NCI-H510A (cell line): ENCODE data around the gene KDM3A.

Source experiments
- DNase-seq: peaks from one replicate; lab custom pipeline; 2025; lab: John Stamatoyannopoulos, UW

Gene KDM3A

DNA sequence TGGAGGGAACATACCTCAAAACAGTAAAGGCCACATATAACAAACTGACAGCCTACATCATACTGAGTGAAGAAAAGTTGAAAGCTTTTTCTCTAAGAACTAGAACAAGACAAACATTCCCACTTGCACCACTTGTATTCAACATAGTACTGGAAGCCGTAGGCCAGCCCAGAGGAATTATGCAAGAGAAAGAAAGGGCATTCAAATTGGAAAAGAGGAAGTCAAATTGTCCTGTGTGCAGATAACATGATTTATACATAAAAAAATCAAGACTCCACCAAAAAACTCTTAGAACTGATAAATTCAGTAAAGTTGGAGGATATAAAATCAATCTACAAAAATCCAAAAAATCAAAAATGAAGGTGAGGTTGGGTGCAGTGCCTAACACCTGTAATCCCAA, 8.0 kb upstream of the KDM3A start:
- no peak for DNase-seq

DNA sequence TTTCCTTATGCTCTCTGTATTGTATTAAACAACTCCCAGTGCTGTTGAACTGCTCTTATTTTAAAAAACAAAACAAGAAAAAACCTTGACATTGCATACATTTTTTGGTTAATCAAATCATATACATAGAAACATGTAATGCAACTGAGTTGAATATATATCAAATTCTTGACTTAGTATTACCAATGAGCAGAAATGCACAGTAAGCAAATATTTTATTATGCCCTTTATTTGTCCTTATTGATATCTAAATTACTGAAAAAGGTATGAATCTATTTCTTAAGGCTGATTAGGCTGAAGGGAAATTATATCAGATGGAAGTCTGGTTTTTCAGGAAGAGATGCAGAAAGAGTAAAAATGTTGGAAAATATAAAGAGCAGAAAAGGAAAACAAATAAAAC, 6.9 kb upstream of the KDM3A start:
- no peak for DNase-seq

- DNase-seq, result no peak
Observed at GRCh38 chr2:86435531-86435930, 5.6 kb upstream of the KDM3A start.

GRCh38 chr2:86436328-86436727, 4.8 kb upstream of the KDM3A start:
- no peak for DNase-seq

- no peak for DNase-seq
Observed at GRCh38 chr2:86439879-86440630, 1.1 kb upstream of the KDM3A start.

- DNase-seq, result no peak
Observed at GRCh38 chr2:86441392-86441881, 266 bp downstream of the KDM3A start.

- DNase-seq, result peak; percentile 35
Observed at GRCh38 chr2:86441882-86442641, 891 bp downstream of the KDM3A start.

DNA sequence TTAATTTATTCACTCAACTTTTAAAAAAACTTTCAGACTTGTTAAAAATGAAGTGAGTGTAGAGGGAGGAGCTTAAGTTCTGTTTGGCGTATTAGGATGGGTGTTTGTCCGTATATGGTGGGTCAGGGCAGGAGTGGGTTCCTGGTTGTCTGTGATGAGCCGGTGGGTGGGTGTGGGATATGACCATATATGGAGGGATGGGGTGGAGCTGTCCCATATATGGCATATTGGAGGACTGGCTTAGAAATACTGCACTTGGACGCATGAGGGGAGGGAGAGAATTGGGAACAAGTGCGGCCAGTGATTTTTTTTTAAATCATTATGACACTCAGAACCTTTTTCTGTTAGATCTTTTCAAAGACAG, 1.5 kb downstream of the KDM3A start:
- peak; percentile 71 for DNase-seq

DNA sequence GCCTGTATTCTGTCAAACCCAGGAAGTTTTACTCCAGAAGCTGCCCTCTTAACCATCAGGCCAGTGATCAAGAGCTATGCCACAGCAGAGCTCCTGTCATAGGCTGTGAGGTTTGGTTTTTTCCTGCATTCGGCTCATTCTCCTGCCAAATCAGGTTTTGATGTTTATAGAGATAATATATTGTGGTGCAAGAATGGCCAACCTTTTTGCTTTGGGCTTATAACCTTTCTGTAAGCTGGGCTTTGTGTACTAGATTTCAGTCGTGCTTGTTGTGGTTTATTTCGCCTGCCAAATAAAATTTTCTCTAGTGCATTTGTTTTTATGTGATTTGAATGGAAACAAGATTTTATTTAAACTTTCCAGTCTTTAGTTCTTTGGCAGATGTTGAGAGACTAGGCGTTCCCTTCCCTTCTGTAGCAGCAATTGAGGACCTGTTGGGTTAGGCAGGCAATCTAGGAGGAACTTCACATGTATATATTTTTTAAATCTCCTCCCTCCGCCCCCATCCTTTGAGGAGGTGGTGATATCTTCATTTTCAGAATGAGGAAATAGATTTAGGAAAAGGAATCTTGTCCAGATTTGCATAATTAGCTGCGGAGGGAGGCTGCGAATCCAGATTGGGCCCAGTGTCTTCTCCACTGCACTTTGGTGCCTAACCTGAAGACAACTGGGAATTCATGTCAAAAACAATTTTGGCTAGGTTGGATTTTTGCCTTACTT, 2.6 kb downstream of the KDM3A start:
- DNase-seq, result no peak

DNA sequence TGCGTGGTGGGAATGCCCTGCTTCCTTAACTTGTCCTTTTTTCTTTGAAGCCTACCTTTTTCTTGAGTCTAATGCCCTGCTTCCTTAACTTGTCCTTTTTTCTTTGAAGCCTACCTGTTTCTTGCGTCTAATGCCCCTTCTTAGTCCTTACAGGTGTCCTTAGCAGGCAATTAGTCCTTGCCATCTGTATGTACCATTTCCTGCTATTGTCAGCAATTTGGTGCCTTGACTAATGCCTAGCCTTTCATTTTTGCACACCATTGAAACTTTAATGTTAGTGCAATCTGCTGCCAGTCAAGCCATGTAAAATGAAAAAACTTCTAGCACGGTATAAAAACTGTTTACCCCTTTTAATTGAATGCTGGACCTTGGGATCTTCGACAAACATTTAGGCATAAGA, 4.3 kb downstream of the KDM3A start:
- DNase-seq, result no peak

DNA sequence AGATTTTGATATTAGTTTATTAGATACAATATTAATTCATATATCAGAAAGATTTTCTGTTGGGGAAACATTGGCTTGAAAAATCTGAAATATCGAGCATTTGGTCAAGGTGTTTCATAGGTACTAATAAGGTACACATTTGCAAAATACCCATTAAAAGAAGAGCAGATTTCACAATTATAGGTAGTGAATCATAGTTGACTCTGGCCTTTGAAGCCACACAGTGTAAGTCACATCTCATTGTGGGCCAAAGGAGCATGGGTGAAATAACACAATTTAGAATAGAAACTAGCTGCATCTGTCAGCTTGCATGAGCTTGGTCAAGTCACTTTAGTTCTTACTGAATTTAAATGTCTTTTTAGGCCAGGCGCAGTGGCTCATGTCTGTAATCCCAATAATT, 4.9 kb downstream of the KDM3A start:
- DNase-seq, result no peak

DNA sequence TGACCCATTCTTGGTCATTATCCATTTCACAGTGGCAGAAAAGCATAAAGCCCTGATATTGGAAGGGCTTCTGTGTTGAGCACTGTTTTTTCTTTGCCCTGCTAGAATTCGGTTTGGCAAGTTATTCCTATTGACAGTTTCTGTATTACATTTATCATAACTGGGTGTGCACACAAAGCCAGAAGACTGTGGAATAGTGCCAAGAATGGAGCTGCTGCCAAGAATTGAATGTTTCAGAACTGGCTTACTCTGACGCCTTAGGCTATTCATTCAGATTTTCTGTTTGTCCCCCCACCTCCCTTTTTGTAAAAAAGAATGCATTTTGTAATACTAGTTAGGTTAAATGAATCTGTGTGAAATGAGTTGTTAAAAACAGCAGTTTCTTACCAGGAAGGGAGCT, 12.7 kb downstream of the KDM3A start:
- DNase-seq, result no peak

- DNase-seq, result no peak
Observed at GRCh38 chr2:86454238-86454637, 13.1 kb downstream of the KDM3A start.

DNA sequence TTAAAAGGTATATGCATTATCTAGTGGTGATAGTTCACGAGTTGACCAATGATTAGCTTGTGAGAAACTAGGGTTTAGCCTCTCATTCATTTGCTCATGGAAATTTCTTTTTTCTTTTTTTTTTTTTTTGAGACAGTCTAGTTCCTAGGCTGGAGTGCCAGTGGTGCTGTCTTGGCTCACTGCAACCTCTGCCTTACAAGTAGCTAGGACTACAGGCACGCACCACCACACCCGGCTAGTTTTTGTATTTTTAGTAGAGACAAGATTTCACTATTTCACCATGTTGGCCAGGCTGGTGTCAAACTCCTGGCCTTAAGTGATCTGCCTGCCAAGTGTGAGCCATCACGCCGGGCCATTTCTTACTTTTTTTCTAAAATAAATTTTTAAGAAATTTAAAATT, 14.0 kb downstream of the KDM3A start:
- no peak for DNase-seq

DNA sequence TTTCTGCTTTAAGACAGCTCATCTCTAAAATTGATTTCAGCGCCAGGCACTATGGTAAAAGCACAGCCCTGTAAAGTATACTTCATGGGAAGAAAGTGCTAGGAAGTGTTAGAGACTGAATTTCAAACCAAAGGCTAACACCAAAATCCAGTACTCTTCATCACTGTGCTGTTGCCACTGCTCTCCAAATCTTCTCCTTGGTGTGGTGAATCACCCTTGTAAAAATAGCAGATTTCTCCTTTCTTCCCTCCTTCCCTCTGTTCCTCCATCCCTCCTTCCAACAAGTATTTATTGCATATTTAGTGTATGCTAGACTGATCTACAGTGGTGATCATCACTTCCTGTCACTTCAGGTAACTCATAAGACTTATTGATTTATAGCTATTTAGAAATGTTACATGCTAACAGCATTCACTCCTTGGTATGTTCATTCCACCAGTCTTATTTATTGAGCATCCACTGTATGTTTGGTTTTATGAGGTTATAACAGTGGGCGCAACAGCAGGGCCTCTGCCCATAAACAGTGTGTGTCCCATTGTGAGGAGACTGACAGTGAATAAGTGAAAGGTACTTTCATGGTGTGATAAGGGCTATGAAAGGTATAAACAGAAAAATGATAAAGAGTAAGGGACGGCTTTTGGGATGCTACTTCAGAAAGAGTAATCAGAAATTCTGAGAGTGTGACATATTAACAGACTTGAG, 20.0 kb downstream of the KDM3A start:
- DNase-seq, result no peak

GRCh38 chr2:86464652-86465051, 23.5 kb downstream of the KDM3A start:
- DNase-seq, result no peak

DNA sequence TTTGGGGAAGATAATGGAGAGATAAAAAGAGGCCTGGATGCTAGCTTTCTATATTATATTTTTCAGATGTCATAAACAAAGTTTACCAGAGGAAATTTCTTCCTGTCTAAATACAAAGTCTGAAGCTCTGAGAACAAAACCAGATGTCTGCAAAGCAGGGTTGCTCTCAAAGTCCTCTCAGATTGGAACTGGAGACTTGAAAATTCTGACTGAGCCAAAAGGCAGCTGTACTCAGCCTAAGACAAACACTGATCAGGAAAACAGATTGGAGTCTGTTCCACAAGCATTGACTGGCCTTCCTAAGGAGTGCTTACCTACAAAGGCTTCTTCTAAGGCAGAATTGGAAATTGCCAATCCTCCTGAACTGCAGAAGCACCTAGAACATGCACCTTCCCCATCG, 25.1 kb downstream of the KDM3A start:
- no peak for DNase-seq

GRCh38 chr2:86468162-86469033, 27.2 kb downstream of the KDM3A start:
- no peak for DNase-seq

GRCh38 chr2:86470890-86471289, 29.7 kb downstream of the KDM3A start:
- DNase-seq, result no peak

DNA sequence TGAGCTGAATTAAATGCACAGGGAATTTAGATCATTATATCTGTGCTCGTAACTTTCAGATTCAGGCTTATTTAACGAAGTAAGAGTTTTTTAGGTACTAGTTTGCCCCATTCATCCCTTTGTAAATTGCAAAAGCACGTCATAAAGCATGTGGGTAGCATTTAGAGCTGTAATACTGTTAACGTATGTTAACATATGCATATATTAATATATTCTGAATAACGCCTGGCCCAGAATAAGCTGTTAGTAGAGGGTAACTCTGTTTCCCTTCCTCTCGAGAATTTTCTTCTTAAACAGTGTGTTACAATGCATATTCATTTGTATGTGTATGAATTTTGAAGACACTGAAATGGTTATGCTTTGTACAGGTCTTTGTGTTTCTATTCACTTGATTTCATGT, 30.5 kb downstream of the KDM3A start:
- DNase-seq, result no peak

- no peak for DNase-seq
Observed at GRCh38 chr2:86476092-86476491, 34.9 kb downstream of the KDM3A start.
